HG02642 (cell line): Measurements from ENCODE around the gene BRPF3.
"Not testable (repeated sequence)": the region's sequence is repeated elsewhere in the genome, so short reads cannot be mapped to it uniquely, and the experiment has no call there.

Experiments
- ATAC-seq: cut with Tn5 transposase; IDR thresholded peaks from one replicate; pipeline ENCODE4 v1.9.1; 2021; ENCODE audit warnings: mild to moderate bottlenecking; ENCODE audit not compliant: unreplicated experiment, poor library complexity

Gene BRPF3

DNA sequence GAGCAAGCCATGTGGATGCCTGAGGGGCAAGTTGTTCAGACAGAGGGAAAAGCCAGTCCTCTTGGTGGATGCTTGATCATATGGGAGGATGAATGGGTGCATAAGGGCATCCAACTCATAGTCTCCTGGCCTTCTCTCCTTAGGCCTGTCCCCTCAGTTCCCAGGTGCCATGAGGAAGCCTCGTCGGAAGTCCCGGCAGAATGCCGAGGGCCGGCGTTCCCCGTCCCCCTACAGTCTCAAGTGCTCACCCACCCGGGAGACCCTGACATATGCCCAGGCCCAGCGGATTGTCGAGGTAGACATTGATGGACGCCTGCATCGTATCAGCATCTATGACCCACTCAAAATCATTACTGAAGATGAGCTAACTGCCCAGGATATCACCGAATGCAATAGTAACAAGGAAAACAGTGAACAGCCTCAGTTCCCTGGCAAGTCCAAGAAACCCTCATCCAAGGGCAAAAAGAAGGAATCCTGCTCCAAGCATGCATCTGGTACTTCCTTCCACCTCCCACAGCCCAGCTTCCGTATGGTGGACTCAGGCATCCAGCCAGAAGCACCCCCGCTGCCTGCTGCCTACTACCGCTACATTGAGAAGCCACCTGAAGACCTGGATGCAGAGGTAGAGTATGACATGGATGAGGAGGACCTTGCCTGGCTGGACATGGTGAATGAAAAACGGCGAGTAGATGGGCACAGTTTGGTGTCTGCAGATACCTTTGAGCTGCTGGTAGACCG lies 3.8 kb downstream of the BRPF3 start:
- no peak for ATAC-seq

DNA sequence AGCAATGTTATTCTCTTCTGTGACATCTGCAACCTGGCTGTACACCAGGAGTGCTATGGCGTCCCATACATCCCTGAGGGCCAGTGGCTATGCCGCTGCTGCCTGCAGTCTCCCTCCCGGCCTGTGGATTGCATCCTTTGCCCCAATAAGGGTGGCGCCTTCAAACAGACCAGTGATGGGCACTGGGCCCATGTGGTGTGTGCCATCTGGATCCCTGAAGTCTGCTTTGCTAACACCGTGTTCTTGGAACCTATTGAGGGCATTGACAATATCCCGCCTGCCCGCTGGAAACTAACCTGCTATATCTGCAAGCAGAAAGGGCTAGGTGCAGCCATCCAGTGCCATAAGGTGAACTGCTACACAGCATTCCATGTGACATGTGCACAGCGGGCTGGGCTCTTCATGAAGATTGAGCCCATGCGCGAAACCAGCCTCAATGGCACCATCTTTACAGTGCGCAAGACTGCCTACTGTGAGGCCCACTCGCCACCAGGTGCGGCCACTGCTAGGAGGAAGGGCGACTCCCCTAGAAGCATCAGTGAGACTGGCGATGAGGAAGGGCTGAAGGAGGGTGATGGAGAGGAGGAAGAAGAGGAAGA lies 4.6 kb downstream of the BRPF3 start:
- ATAC-seq, result no peak

DNA sequence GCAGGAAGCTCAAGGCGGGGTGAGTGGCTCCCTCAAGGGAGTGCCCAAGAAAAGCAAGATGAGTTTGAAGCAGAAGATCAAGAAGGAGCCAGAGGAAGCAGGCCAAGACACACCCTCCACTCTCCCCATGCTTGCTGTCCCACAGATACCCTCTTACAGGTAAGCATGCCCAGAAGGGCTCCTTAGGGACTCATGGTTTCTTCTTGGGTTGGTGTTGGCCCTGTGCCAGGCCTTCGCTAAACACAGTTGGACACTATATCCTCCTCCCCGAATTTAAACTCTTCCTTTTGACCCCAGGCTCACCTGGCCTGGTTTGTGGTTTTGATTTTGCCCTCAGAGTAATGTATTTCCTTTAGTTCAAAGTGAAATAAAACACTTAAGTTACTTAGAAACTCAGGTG lies 5.1 kb downstream of the BRPF3 start:
- ATAC-seq, result no peak

DNA sequence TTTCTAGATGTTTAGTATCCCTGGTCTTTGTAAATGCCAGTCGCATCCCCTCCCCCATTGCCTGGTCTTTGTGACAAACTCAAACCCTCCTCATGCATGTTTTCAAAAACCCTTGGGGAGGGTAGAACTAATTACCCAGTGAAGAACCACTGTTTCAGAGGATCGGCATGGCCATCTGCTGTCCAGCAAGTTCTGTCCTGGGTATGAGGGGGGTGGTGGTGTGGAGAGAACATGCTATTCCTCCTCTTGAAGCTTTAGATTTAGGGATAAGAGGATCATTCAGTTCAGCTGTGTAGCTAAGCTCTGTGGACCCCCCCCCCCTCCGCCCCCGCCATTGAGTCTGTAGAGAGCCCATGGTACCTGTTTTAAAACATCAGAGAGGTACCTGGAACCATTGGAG lies 5.6 kb downstream of the BRPF3 start:
- no peak for ATAC-seq

- no peak for ATAC-seq
Observed at GRCh38 chr6:36204068-36204753, 7.7 kb downstream of the BRPF3 start.

DNA sequence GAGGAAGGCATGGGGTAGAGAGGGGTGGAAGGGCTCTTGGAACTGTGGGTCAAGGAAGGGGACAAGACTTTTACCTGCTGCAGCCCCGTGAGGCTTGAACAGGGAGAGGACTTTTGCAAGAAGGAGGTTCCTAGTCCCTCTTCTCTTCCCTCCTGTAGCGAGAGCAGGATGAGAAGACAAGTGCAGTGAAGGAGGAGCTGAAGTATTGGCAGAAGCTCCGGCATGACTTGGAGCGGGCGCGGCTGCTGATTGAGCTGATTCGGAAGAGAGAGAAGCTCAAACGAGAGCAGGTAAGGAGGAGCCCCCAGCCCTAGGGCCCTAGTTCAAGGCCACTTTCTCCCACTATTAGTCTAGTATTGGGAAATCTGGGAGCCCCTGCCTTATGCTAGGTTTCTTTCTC lies 10.6 kb downstream of the BRPF3 start:
- no peak for ATAC-seq

- ATAC-seq, result no peak
Observed at GRCh38 chr6:36209606-36210005, 13.1 kb downstream of the BRPF3 start.

- ATAC-seq, result no peak
Observed at GRCh38 chr6:36210182-36210581, 13.6 kb downstream of the BRPF3 start.

GRCh38 chr6:36210886-36211595 lies 14.5 kb downstream of the BRPF3 start:
- no peak for ATAC-seq

DNA sequence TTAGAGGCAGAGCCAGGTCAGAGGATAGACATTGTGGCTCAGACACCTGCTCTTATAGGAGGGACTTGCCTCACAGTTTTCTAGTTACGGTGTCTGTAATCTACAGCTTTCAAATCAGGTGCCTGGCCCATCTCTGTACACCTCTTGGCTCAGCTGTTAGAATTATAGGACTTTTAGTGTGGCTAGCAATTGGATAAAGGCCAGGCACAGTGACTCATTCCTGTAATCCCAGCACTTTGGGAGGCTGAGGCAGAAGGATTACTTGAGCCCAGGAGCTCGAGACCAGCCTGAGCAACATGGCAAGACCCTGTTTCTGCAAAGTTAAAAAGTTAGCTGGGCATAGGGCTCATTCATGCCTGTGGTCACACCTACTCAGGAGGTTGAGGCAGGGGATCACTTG lies 20.0 kb downstream of the BRPF3 start:
- no peak for ATAC-seq

GRCh38 chr6:36217188-36217587 lies 20.6 kb downstream of the BRPF3 start:
- ATAC-seq, result no peak

DNA sequence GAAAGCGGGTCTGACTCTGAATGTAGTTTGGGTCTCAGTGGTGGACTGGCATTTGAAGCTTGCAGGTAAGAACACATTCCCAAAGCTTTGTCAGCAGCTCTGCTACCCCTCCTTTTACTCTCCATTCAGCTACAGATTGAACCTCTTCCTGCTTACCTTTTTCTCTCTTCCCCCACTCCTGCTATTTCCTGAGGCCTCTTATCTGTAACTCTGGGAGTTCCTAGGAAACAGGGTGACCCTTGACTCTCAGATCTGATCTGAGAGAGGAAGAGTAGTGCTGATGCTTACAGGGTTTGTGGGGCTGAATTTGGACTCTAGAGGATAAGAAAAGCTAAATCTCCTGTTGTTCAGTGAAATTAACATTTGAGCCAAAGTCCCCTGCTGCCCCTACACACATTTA lies 21.4 kb downstream of the BRPF3 start:
- no peak for ATAC-seq

- not testable (repeated sequence) for ATAC-seq
Observed at GRCh38 chr6:36218516-36218915, 22.0 kb downstream of the BRPF3 start.

DNA sequence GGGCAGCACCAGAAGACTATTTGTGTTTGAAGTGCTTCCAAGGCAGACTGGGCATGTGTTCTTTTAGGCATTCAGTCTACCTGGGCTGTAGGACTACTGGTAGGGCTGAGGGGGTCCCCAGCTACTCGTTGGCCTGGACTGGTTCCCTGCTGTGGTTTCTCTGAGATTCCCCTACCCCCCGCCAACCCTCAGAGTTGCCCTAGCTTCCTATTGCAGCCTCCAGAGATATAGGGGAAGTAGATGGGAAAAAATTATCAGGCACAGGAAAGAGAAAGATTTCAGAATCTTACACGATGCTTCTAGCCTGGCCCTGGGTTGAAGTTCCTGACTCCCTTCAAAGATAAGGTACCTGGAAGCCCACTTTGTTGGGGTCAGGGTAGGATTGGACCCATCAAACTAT lies 22.5 kb downstream of the BRPF3 start:
- no peak for ATAC-seq

- ATAC-seq, result no peak
Observed at GRCh38 chr6:36220226-36220625, 23.7 kb downstream of the BRPF3 start.

- no peak for ATAC-seq
Observed at GRCh38 chr6:36221674-36222073, 25.1 kb downstream of the BRPF3 start.

DNA sequence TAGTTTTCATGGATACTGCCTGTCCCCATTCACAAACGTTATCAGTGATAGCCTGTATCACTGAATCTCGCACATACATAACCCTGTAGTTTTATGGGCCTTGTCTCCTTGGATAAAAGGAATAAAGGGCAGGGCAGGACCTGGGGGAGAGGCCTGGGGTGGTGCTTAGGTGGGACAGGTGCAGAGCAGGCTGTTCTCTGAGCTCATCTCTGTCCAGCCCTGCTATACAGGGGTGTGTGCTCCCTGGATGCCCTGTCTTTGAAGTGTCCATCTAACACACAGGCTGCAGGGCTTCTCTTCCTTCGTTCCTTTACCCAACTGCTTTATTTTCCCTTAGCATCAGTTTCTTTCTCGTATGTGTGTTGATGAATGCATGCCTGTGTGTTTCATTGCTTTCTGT lies 26.4 kb downstream of the BRPF3 start:
- ATAC-seq, result no peak

- ATAC-seq, result no peak
Observed at GRCh38 chr6:36223706-36224105, 27.2 kb downstream of the BRPF3 start.

DNA sequence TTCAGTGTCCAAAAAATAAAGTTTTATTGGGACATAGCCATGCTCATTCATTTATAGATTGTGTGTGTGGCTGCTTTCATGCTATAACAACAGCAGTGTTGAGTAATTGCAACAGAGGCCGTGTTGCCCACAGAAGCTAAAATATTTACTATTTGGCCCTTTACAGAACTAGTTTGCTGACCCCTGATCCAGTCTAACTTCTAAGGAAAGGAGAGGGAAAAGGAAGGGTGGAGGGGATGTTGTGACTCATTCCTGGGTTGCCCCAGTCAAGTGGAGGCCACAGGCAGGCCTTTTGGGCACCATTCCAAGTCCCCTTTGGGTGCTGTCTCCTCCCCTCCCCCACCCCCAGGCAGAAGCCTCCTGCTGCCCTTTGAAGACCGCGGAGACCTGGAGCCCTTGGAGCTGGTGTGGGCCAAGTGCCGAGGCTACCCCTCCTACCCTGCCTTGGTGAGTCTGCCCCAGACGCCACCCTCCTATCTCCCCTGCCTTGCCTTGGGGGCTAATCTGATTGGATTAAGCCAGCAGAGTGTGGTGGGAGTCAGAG lies 28.4 kb downstream of the BRPF3 start:
- no peak for ATAC-seq

DNA sequence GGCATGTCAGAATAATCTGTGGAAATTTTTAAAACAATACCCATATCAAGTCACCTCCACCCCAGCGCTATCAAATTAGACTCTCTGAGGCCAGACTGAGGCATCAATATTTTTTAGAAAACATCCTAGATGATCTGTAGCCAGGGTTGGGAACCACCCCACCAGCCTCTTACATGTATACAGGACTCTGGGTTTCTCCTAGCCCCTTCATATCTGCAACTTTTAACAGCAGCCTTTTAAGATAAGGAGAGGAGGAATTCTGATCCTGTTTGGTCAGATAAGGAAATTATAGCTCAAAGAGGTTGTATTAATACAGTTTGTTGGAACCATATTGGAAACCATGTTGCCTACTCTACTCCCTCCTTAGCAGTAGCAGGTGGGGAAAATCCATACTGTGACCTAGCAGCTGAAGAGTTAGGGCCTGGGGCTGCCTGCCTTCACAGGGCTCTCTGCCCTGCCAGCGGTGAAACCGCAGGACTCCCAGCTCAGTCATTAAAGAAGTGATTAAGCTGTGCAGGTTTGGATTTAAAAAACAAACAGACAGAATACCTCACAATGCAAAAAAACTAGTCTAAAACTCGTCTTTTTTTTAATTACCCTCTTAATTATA lies 30.0 kb downstream of the BRPF3 start:
- no peak for ATAC-seq
